Mesenchymal stem cell (in vitro differentiated cells and primary cell): ENCODE data around the gene SLC6A13.

Source experiments
- DNase-seq: peaks from one replicate; pipeline ENCODE4 v3.0.0-alpha.2; 2013
- H2AFZ ChIP-seq: one replicate; pipeline ENCODE4 v1.6.1; 2013; ENCODE audit warnings: low read depth, mild to moderate bottlenecking, control low read depth, inconsistent platforms, low read length, moderate library complexity
- H2AK5ac ChIP-seq: 2 replicates; pipeline ENCODE4 v1.6.1; 2013; ENCODE audit warnings: low read length, moderate library complexity, mild to moderate bottlenecking, inconsistent platforms; ENCODE audit not compliant: severe bottlenecking
- H2BK120ac ChIP-seq: one replicate; pipeline ENCODE4 v1.6.1; 2013; ENCODE audit warnings: low read depth, mild to moderate bottlenecking, inconsistent platforms, low read length, moderate library complexity
- H2BK12ac ChIP-seq, 2 experiments: one replicate each; pipeline ENCODE4 v1.6.1; 2013; ENCODE audit warnings: inconsistent platforms in 2 of 2, low read length in 2 of 2, mild to moderate bottlenecking in 2 of 2, moderate library complexity in 2 of 2, control low read depth in 1 of 2
- H2BK15ac ChIP-seq: one replicate; pipeline ENCODE4 v1.6.1; 2013; ENCODE audit warnings: mild to moderate bottlenecking, low read depth, inconsistent platforms; ENCODE audit not compliant: poor library complexity, severe bottlenecking
- H2BK5ac ChIP-seq: 2 replicates; pipeline ENCODE4 v1.6.1; 2013; ENCODE audit warnings: low read depth, mild to moderate bottlenecking, low read length, control low read depth, inconsistent platforms; ENCODE audit not compliant: poor library complexity, severe bottlenecking
- H3K14ac ChIP-seq, 2 experiments: one replicate each; pipeline ENCODE4 v1.6.1; 2013; ENCODE audit warnings: inconsistent platforms in 2 of 2, low read length in 2 of 2, control low read depth in 1 of 2, mild to moderate bottlenecking in 1 of 2, moderate library complexity in 1 of 2
- H3K18ac ChIP-seq, 2 experiments: one replicate each; pipeline ENCODE4 v1.6.1; 2013; ENCODE audit warnings: inconsistent platforms in 2 of 2, low read length in 2 of 2, control low read depth in 1 of 2, low read depth in 1 of 2, mild to moderate bottlenecking in 1 of 2
- H3K23ac ChIP-seq, 2 experiments: one replicate each; pipeline ENCODE4 v1.6.1; 2013; ENCODE audit warnings: inconsistent platforms in 2 of 2, low read length in 2 of 2, mild to moderate bottlenecking in 2 of 2, moderate library complexity in 2 of 2, control low read depth in 1 of 2
- H3K27ac ChIP-seq: 2 replicates; pipeline ENCODE4 v1.5.1; 2013; ENCODE audit warnings: mild to moderate bottlenecking, moderate library complexity, low read length, control low read depth, inconsistent platforms; ENCODE audit not compliant: poor library complexity, severe bottlenecking
- H3K27me3 ChIP-seq, 2 experiments: 2 replicates each; pipeline versions ENCODE4 v1.6.1 to v1.7.0; 2013; ENCODE audit warnings: low read length in 2 of 2, mild to moderate bottlenecking in 2 of 2, moderate library complexity in 2 of 2, control low read depth in 1 of 2, inconsistent platforms in 1 of 2; ENCODE audit not compliant: control insufficient read depth in 1 of 2, insufficient read depth in 1 of 2
- H3K36me3 ChIP-seq, 2 experiments: 2 replicates each; pipeline versions ENCODE4 v1.6.1 to v1.7.0; 2013; ENCODE audit warnings: low read length in 2 of 2, control low read depth in 1 of 2, inconsistent platforms in 1 of 2, low read depth in 1 of 2, mild to moderate bottlenecking in 1 of 2; ENCODE audit not compliant: insufficient read depth in 2 of 2, control insufficient read depth in 1 of 2
- H3K4ac ChIP-seq, 2 experiments: one replicate each; pipeline ENCODE4 v1.6.1; 2013; ENCODE audit warnings: inconsistent platforms in 2 of 2, low read length in 2 of 2, mild to moderate bottlenecking in 2 of 2, moderate library complexity in 2 of 2, control low read depth in 1 of 2, low read depth in 1 of 2
- H3K4me1 ChIP-seq: 2 replicates; pipeline ENCODE4 v1.6.1; 2013; ENCODE audit warnings: low read depth, low read length, control low read depth; ENCODE audit not compliant: control insufficient read depth, insufficient read depth
- H3K4me2 ChIP-seq: 2 replicates; pipeline ENCODE4 v1.6.1; 2013; ENCODE audit warnings: low read length, mild to moderate bottlenecking, inconsistent platforms; ENCODE audit not compliant: poor library complexity, severe bottlenecking
- H3K4me3 ChIP-seq, 2 experiments: 2 replicates each; pipeline versions ENCODE4 v1.5.1 to v1.7.0; 2013; ENCODE audit warnings: low read length in 2 of 2, mild to moderate bottlenecking in 2 of 2, control low read depth in 1 of 2, low read depth in 1 of 2; ENCODE audit not compliant: insufficient read depth in 1 of 2
- H3K79me1 ChIP-seq: replicated peaks from 2 replicates; pipeline ENCODE4 v1.6.1; 2013; ENCODE audit warnings: mild to moderate bottlenecking, control low read depth, low read length, inconsistent platforms; ENCODE audit not compliant: poor library complexity, severe bottlenecking
- H3K9ac ChIP-seq: 2 replicates; pipeline ENCODE4 v1.7.0; 2013; ENCODE audit warnings: mild to moderate bottlenecking, low read length, moderate library complexity
- H3K9me3 ChIP-seq: 2 replicates; pipeline ENCODE4 v1.7.0; 2013; ENCODE audit warnings: mild to moderate bottlenecking, low read length; ENCODE audit not compliant: control insufficient read depth
- H4K8ac ChIP-seq: one replicate; pipeline ENCODE4 v1.6.1; 2013; ENCODE audit warnings: inconsistent platforms, mild to moderate bottlenecking, low read length, moderate library complexity
- H4K91ac ChIP-seq: one replicate; pipeline ENCODE4 v1.6.1; 2013; ENCODE audit warnings: mild to moderate bottlenecking, low read length, inconsistent platforms
- WGBS: methylation state at CpG from one replicate; pipeline ENCODE4 v1.1.7; 2013; ENCODE audit warnings: mixed read lengths; 5-methylcytosine and 5-hydroxymethylcytosine counted together

SLC6A13 gene

GRCh38 chr12:288687-289086 lies 26.1 kb upstream of the SLC6A13 start:
- H2BK120ac ChIP-seq = no peak overlapping the region
- H4K91ac ChIP-seq = no peak overlapping the region
- H3K14ac ChIP-seq = no peak overlapping the region
- no peak overlapping the region for H2AFZ ChIP-seq
- H2AK5ac ChIP-seq = no peak overlapping the region
- no peaks in the 10 kb centered on the region for H3K4me1 ChIP-seq
- H3K4me3 ChIP-seq = no peak overlapping the region
- peak overlapping the region; percentile 10 for H3K9ac ChIP-seq
- no peak overlapping the region for H2BK5ac ChIP-seq
- H4K8ac ChIP-seq = no peak overlapping the region
- no peak overlapping the region for H3K4me2 ChIP-seq
- no peak overlapping the region for H2BK15ac ChIP-seq
- peaks cover 15% of the 10 kb centered on the region for H3K79me1 ChIP-seq
- H3K9me3 ChIP-seq = no peaks in the 10 kb centered on the region
- H3K18ac ChIP-seq = no peak overlapping the region
- no peak overlapping the region for H2BK12ac ChIP-seq
- no peaks in the 10 kb centered on the region for H3K27me3 ChIP-seq
- WGBS = 100% methylated on average over 2 of the region's 5 CpGs
- H3K36me3 ChIP-seq = peaks cover 13 to 72% of the 10 kb centered on the region in 2 experiments
- no peak overlapping the region for H3K27ac ChIP-seq
- no peak overlapping the region for H3K4ac ChIP-seq
- peak; percentile 19 for DNase-seq
- H3K23ac ChIP-seq = no peak overlapping the region

GRCh38 chr12:286531-287300 lies 24.1 kb upstream of the SLC6A13 start:
- Histone ChIP-seq H4K8ac (no peak overlapping the region), H2BK5ac (no peak overlapping the region), H3K9ac (no peak overlapping the region), H3K4ac (no peak overlapping the region), H2AK5ac (no peak overlapping the region), H2BK15ac (no peak overlapping the region), H3K9me3 (no peaks in the 10 kb centered on the region), H3K23ac (no peak overlapping the region), H3K36me3 (peaks cover 10 to 72% of the 10 kb centered on the region in 2 experiments), H2AFZ (no peak overlapping the region), H3K79me1 (peaks cover 15% of the 10 kb centered on the region), H3K4me2 (no peak overlapping the region), H3K27me3 (no peaks in the 10 kb centered on the region), H3K14ac (no peak overlapping the region), H3K4me3 (no peak overlapping the region), H3K4me1 (no peaks in the 10 kb centered on the region), H4K91ac (no peak overlapping the region), H2BK120ac (no peak overlapping the region), H3K18ac (no peak overlapping the region), H3K27ac (no peak overlapping the region), H2BK12ac (no peak overlapping the region)
- no peak for DNase-seq
- WGBS = 93% methylated on average over 3 of the region's 5 CpGs

- Histone ChIP-seq H2BK120ac (no peak overlapping the region), H3K79me1 (peaks cover 8% of the 10 kb centered on the region), H3K27ac (no peak overlapping the region), H2AK5ac (no peak overlapping the region), H3K4ac (no peak overlapping the region), H3K18ac (no peak overlapping the region), H3K4me1 (no peaks in the 10 kb centered on the region), H3K9me3 (no peaks in the 10 kb centered on the region), H4K8ac (no peak overlapping the region), H2AFZ (no peak overlapping the region), H3K4me2 (no peak overlapping the region), H3K27me3 (no peaks in the 10 kb centered on the region), H2BK12ac (no peak overlapping the region), H2BK5ac (no peak overlapping the region), H4K91ac (no peak overlapping the region), H3K9ac (no peak overlapping the region), H3K14ac (no peak overlapping the region), H3K36me3 (peaks cover 3 to 40% of the 10 kb centered on the region in 2 experiments), H3K23ac (no peak overlapping the region), H3K4me3 (no peak overlapping the region), H2BK15ac (no peak overlapping the region)
- 96% methylated on average over 5 of the region's 5 CpGs for WGBS
- no peak for DNase-seq
These were observed 15.4 kb upstream of the SLC6A13 start for GRCh38 chr12:278046-278445.

- no peak overlapping the region for H3K27ac ChIP-seq
These were observed 13.2 kb upstream of the SLC6A13 start for GRCh38 chr12:275812-276211.

More at GRCh38 chr12:275812-276211, 13.2 kb upstream of the SLC6A13 start:
- no peak overlapping the region for H2BK5ac ChIP-seq
- H3K4me1 ChIP-seq = no peaks in the 10 kb centered on the region
- no peak overlapping the region for H2BK120ac ChIP-seq
- no peak overlapping the region for H2BK12ac ChIP-seq
- no peak overlapping the region for H3K14ac ChIP-seq
- H3K18ac ChIP-seq = no peak overlapping the region
- DNase-seq = no peak
- H3K9me3 ChIP-seq = no peaks in the 10 kb centered on the region
- H3K9ac ChIP-seq = no peak overlapping the region
- H2AFZ ChIP-seq = no peak overlapping the region
- 92% methylated on average over 6 of the region's 6 CpGs for WGBS
- H3K27me3 ChIP-seq = no peaks in the 10 kb centered on the region
- H4K8ac ChIP-seq = no peak overlapping the region
- peaks cover 10% of the 10 kb centered on the region for H3K79me1 ChIP-seq
- H3K4me3 ChIP-seq = no peak overlapping the region
- H3K4ac ChIP-seq = no peak overlapping the region
- H3K4me2 ChIP-seq = no peak overlapping the region
- H3K23ac ChIP-seq = no peak overlapping the region
- no peak overlapping the region for H4K91ac ChIP-seq
- H2AK5ac ChIP-seq = no peak overlapping the region
- no peak overlapping the region for H2BK15ac ChIP-seq
- peaks cover 0 to 25% of the 10 kb centered on the region in 2 experiments for H3K36me3 ChIP-seq
